ENCODE measurements around the gene RIPOR3. TPM values are rescaled to one million over a fixed set of nuclear protein-coding genes. Genes with fewer than 3 reads are reported as not detected.

Gene RIPOR3
- total and polyA plus RNA-seq, 2 experiments from 2014 or later: 5.6 to 5.7 TPM

GRCh38 chr20:50595988-50596693, 95.2 kb downstream of the RIPOR3 start:
- no peaks in the 10 kb centered on the region for H3K9me3 ChIP-seq (ENCODE audit: low read depth)
- H3K9me2 ChIP-seq (replicated peaks; ENCODE audit: insufficient read depth): no peaks in the 10 kb centered on the region
- 56% methylated on average over 15 of the region's 15 CpGs for WGBS (ENCODE audit: low lambda C conversion rate, missing lambda C conversion rate)
- H3K27me3 ChIP-seq: no peaks in the 10 kb centered on the region
- H3K36me3 ChIP-seq (replicated peaks; ENCODE audit: insufficient read depth, low read depth): no peaks in the 10 kb centered on the region
- no peaks in the 10 kb centered on the region for H3K79me2 ChIP-seq
- peaks cover 4% of the 10 kb centered on the region for H3K4me1 ChIP-seq (ENCODE audit: insufficient read depth)
- H3K27ac ChIP-seq: no peak overlapping the region
- TF ChIP-seq CTCF (IDR thresholded peaks at IDR 0.05; ENCODE audit: poor library complexity): no peak
- H3K4me2 ChIP-seq: peak overlapping the region; percentile 59
- no peak overlapping the region for H2AFZ ChIP-seq
- no peaks in the 10 kb centered on the region for H4K20me1 ChIP-seq (ENCODE audit: insufficient read depth, poor library complexity, severe bottlenecking)
- H3K4me3 ChIP-seq: no peak overlapping the region
- peak; percentile 50 for DNase-seq (ENCODE audit: low spot score)

GRCh38 chr20:50595433-50595895, 95.9 kb downstream of the RIPOR3 start:
- TF ChIP-seq EZH2phosphoT487 (IDR thresholded peaks at IDR 0.05; ENCODE audit: low read depth, severe bottlenecking, unreplicated experiment) (no peak), EZH2 (IDR thresholded peaks at IDR 0.05; ENCODE audit: borderline replicate concordance) (no peak), CTCF (IDR thresholded peaks at IDR 0.05; ENCODE audit: poor library complexity) (no peak)
- no peak for DNase-seq (ENCODE audit: low spot score)
- Histone ChIP-seq H3K4me3 (no peak overlapping the region), H3K9me2 (replicated peaks; ENCODE audit: insufficient read depth) (no peaks in the 10 kb centered on the region), H3K4me1 (ENCODE audit: insufficient read depth) (peaks cover 4% of the 10 kb centered on the region), H3K79me2 (no peaks in the 10 kb centered on the region), H3K9me3 (ENCODE audit: low read depth) (no peaks in the 10 kb centered on the region), H3K27ac (no peak overlapping the region), H3K36me3 (replicated peaks; ENCODE audit: insufficient read depth, low read depth) (no peaks in the 10 kb centered on the region), H4K20me1 (ENCODE audit: insufficient read depth, poor library complexity, severe bottlenecking) (no peaks in the 10 kb centered on the region), H2AFZ (no peak overlapping the region), H3K4me2 (no peak overlapping the region), H3K27me3 (no peaks in the 10 kb centered on the region)
- WGBS (ENCODE audit: low lambda C conversion rate, missing lambda C conversion rate): 82% methylated on average over 6 of the region's 6 CpGs

- Histone ChIP-seq H3K9me3 (ENCODE audit: low read depth) (no peaks in the 10 kb centered on the region), H3K27ac (no peak overlapping the region), H3K4me1 (ENCODE audit: insufficient read depth) (peaks cover 4% of the 10 kb centered on the region), H3K79me2 (no peaks in the 10 kb centered on the region), H3K36me3 (replicated peaks; ENCODE audit: insufficient read depth, low read depth) (no peaks in the 10 kb centered on the region), H3K4me2 (no peak overlapping the region), H3K4me3 (no peak overlapping the region), H2AFZ (no peak overlapping the region), H4K20me1 (ENCODE audit: insufficient read depth, poor library complexity, severe bottlenecking) (no peaks in the 10 kb centered on the region), H3K9me2 (replicated peaks; ENCODE audit: insufficient read depth) (no peaks in the 10 kb centered on the region), H3K27me3 (no peaks in the 10 kb centered on the region)
- no peak for DNase-seq (ENCODE audit: low spot score)
- WGBS (ENCODE audit: low lambda C conversion rate, missing lambda C conversion rate): 70% methylated on average over 19 of the region's 19 CpGs
- TF ChIP-seq CTCF (IDR thresholded peaks at IDR 0.05; ENCODE audit: poor library complexity) (no peak), EZH2phosphoT487 (IDR thresholded peaks at IDR 0.05; ENCODE audit: low read depth, severe bottlenecking, unreplicated experiment) (no peak), EZH2 (IDR thresholded peaks at IDR 0.05; ENCODE audit: borderline replicate concordance) (no peak)
Observed at GRCh38 chr20:50594591-50595432, 96.5 kb downstream of the RIPOR3 start.

All from hepatocyte (in vitro differentiated cells).